ENCODE results near the gene ANKRD6. TPM values are rescaled to one million over a fixed set of nuclear protein-coding genes. Genes with fewer than 3 reads are reported as not detected.

Gene ANKRD6
- total RNA-seq, 1 donor from 2014 or later: 70.9 TPM

DNA sequence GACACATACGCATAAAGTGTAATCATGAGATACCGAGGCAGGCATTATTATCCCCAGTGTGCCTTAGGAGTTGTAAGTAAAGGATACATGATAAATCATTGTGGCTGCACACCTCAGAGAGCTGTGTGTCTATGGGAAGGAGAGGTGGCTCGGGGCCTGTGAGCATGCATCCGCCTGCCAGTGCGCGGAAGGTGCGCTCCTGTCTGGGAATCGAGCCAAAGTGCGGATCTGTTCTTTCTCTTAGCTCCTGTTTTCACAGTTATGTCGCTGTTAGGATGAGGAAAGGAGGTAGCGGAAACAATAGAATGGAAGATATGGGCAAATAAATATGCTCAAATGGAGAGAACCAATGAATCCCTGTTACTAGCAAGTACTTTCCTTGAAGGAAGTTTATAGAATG lies 98.0 kb downstream of the ANKRD6 start:
- H3K36me3 Mint-ChIP-seq (ENCODE audit: low read depth, unreplicated experiment): peaks cover 30% of the 10 kb centered on the region
- H3K4me3 Mint-ChIP-seq (ENCODE audit: unreplicated experiment): no peak overlapping the region
- no peaks in the 10 kb centered on the region for H3K27me3 Mint-ChIP-seq (ENCODE audit: unreplicated experiment)
- H3K4me1 Mint-ChIP-seq (ENCODE audit: unreplicated experiment): peaks cover 3% of the 10 kb centered on the region
- no peak overlapping the region for H3K27ac Mint-ChIP-seq (ENCODE audit: unreplicated experiment)
- DNase-seq (ENCODE audit: low spot score): no peak
- no peaks in the 10 kb centered on the region for H3K9me3 Mint-ChIP-seq (ENCODE audit: unreplicated experiment)
- TF ChIP-seq, protein P1, sequence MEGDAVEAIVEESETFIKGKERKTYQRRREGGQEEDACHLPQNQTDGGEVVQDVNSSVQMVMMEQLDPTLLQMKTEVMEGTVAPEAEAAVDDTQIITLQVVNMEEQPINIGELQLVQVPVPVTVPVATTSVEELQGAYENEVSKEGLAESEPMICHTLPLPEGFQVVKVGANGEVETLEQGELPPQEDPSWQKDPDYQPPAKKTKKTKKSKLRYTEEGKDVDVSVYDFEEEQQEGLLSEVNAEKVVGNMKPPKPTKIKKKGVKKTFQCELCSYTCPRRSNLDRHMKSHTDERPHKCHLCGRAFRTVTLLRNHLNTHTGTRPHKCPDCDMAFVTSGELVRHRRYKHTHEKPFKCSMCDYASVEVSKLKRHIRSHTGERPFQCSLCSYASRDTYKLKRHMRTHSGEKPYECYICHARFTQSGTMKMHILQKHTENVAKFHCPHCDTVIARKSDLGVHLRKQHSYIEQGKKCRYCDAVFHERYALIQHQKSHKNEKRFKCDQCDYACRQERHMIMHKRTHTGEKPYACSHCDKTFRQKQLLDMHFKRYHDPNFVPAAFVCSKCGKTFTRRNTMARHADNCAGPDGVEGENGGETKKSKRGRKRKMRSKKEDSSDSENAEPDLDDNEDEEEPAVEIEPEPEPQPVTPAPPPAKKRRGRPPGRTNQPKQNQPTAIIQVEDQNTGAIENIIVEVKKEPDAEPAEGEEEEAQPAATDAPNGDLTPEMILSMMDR (IDR thresholded peaks at IDR 0.05; ENCODE audit: unreplicated experiment): no peak

DNA sequence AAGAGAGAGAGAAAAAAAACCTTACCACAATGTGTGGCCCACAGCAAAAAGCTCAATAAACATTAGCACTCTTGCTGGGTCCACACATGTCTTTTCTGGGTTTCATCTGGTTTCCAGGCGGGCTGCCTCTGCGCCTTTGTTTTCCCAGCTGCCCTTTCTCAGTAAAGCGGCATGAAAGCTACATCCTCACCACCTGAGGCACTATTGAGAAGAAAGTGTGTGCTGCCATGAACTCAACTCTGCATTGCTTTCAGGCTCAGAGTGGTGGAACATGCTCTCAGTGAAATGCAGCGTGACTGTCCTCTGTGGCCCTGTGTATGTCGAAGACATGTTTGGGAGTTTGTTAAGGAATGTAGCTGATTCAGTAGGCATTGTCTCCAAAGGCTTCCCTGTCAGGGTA lies 103.3 kb downstream of the ANKRD6 start:
- TF ChIP-seq, protein P1 (IDR thresholded peaks at IDR 0.05; ENCODE audit: unreplicated experiment): no peak
- peaks cover 23% of the 10 kb centered on the region for H3K4me1 Mint-ChIP-seq (ENCODE audit: unreplicated experiment)
- H3K27ac Mint-ChIP-seq (ENCODE audit: unreplicated experiment): no peak overlapping the region
- no peak overlapping the region for H3K4me3 Mint-ChIP-seq (ENCODE audit: unreplicated experiment)
- H3K9me3 Mint-ChIP-seq (ENCODE audit: unreplicated experiment): no peaks in the 10 kb centered on the region
- H3K36me3 Mint-ChIP-seq (ENCODE audit: low read depth, unreplicated experiment): peaks cover 11% of the 10 kb centered on the region
- no peak for DNase-seq (ENCODE audit: low spot score)
- peaks cover 2% of the 10 kb centered on the region for H3K27me3 Mint-ChIP-seq (ENCODE audit: unreplicated experiment)

DNA sequence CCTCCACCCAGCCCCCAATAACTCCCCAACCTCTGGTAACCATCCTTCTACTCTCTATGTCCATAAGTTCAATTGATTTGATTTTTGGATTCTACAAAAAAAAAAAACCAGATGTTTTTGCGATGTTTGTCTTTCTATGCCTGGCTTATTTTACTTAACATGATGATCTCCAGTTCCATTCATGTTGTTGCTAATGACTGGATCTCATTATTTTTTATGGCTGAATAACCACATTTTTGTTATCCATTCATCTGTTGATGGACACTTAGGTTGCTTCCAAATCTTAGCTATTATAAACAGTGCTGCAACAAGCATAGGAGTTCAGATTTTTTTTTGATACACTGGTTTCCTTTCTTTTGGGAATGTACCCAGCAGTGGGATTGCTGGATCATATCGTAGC lies 106.8 kb downstream of the ANKRD6 start:
- Mint-ChIP-seq H3K36me3 (ENCODE audit: low read depth, unreplicated experiment) (no peaks in the 10 kb centered on the region), H3K27me3 (ENCODE audit: unreplicated experiment) (peaks cover 2% of the 10 kb centered on the region), H3K4me3 (ENCODE audit: unreplicated experiment) (no peak overlapping the region), H3K4me1 (ENCODE audit: unreplicated experiment) (peaks cover 26% of the 10 kb centered on the region), H3K9me3 (ENCODE audit: unreplicated experiment) (no peaks in the 10 kb centered on the region), H3K27ac (ENCODE audit: unreplicated experiment) (no peak overlapping the region)
- DNase-seq (ENCODE audit: low spot score): no peak
- TF ChIP-seq, protein P1 (IDR thresholded peaks at IDR 0.05; ENCODE audit: unreplicated experiment): no peak

DNA sequence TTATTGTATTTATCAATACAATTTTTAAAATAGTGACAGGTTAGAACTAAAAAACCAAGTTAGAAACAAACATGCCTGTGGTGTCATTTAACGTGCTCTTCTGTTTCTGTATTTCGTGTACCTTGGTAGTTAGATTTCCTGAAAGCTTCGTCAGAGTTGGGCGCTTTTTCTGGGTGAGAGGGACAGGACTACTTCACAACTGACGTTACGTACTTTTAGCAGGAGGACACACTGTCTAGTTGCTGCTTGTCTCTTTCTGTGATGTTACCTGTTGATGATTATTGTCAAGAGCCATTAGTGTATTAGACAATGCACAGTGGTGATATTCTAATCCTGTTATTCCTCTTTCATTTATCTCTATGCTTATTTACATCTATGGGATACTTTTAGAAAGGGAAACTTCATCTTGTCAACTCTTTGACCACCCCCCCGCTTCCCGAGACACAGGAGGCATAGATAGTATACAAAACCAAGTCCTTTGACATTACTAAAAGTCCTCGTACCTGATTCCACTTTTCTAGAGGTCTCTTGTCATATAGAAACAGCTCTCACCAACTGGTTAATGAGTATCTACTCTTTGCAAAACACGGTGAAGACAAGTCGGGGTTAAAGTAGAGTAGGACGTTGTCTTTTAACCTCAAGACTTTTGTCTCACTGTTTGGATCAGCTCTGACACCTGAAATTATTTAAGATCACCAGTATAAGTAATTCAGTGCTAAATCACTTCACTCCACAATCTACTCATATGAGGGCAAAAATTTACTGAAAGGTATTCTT lies 109.3 kb downstream of the ANKRD6 start:
- H3K36me3 Mint-ChIP-seq (ENCODE audit: low read depth, unreplicated experiment): no peaks in the 10 kb centered on the region
- no peak for DNase-seq (ENCODE audit: low spot score)
- TF ChIP-seq, protein P1 (IDR thresholded peaks at IDR 0.05; ENCODE audit: unreplicated experiment): no peak
- H3K4me1 Mint-ChIP-seq (ENCODE audit: unreplicated experiment): peaks cover 24% of the 10 kb centered on the region
- H3K4me3 Mint-ChIP-seq (ENCODE audit: unreplicated experiment): no peak overlapping the region
- peaks cover 2% of the 10 kb centered on the region for H3K27me3 Mint-ChIP-seq (ENCODE audit: unreplicated experiment)
- H3K9me3 Mint-ChIP-seq (ENCODE audit: unreplicated experiment): no peaks in the 10 kb centered on the region
- H3K27ac Mint-ChIP-seq (ENCODE audit: unreplicated experiment): no peak overlapping the region

DNA sequence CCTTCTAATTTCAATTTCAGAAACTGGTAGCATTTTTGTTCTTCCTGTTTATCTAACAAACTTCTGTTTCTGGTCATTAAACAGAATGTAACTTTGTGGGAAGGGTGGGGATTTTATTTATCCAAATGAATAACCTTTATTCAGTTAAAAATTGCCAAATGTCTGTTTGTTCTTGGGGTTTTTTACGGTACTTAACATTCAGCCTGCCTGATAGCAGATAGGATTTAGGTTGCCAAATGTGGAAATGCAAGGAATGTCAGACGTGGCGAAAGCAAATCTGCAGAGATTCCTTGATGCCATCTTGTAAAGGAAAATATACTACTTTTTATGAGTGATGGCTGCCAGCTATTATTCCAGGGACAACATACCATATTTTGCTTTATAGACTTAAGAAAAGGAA lies 109.9 kb downstream of the ANKRD6 start:
- TF ChIP-seq, protein P1 (IDR thresholded peaks at IDR 0.05; ENCODE audit: unreplicated experiment): no peak
- Mint-ChIP-seq H3K27me3 (ENCODE audit: unreplicated experiment) (peaks cover 2% of the 10 kb centered on the region), H3K4me3 (ENCODE audit: unreplicated experiment) (no peak overlapping the region), H3K9me3 (ENCODE audit: unreplicated experiment) (no peaks in the 10 kb centered on the region), H3K36me3 (ENCODE audit: low read depth, unreplicated experiment) (no peaks in the 10 kb centered on the region), H3K27ac (ENCODE audit: unreplicated experiment) (no peak overlapping the region), H3K4me1 (ENCODE audit: unreplicated experiment) (peaks cover 21% of the 10 kb centered on the region)
- DNase-seq (ENCODE audit: low spot score): no peak
